OCI-LY7 (cell line): Measurements from ENCODE around the gene FPR1.

Experiments
- CTCF ChIP-seq: fragments of 200-600 bp; sonication (generic); conservative IDR thresholded peaks from 2 replicates; pipeline ENCODE4 v1.5.1; 2014; ENCODE audit warnings: mild to moderate bottlenecking, antibody characterized with exemption, low read length, moderate library complexity, mixed read lengths
- EZH2phosphoT487 ChIP-seq: fragments of 200-600 bp; sonication (generic); IDR thresholded peaks from 2 replicates; pipeline ENCODE4 v1.6.1; 2018; ENCODE audit warnings: low read depth, borderline replicate concordance, mild to moderate bottlenecking, mixed run types, antibody characterized with exemption, low read length, moderate library complexity, mixed read lengths

GRCh38 chr19:51724543-51724942 lies 27.1 kb downstream of the FPR1 start:
- no peak for TF ChIP-seq CTCF
- no peak for TF ChIP-seq EZH2phosphoT487
